HG02642 (cell line): ENCODE data around the gene TPCN2.

Experiments
- ATAC-seq: cut with Tn5 transposase; IDR thresholded peaks from one replicate; pipeline ENCODE4 v1.9.1; 2021; ENCODE audit warnings: mild to moderate bottlenecking; ENCODE audit not compliant: unreplicated experiment, poor library complexity

Gene TPCN2

DNA sequence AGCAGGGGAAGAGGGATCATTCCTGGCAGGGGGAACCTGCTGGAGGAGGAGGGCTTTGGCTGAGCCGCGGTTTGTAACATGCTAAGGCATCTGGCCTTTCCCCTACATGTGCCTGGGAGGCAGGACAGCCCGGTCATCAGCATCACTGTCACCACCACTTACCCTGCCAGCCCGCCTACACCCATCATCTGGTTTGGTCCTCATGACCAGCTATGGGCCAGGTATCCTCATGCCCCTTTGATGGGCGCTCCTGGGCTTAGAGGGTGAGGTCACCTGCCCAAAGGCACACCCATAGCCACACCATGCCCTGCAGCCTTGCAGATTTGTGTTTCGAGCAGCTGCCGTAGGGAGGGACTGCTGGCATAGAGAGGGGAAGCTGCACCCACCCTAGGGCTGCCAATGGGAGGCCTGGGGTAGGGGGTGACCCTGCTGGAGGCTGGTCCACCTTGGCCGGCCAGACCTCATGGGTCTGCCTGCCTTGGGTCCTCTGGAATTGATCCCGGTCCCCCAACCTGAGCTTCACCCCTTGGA is 38.3 kb upstream of the TPCN2 start:
- ATAC-seq = no peak

DNA sequence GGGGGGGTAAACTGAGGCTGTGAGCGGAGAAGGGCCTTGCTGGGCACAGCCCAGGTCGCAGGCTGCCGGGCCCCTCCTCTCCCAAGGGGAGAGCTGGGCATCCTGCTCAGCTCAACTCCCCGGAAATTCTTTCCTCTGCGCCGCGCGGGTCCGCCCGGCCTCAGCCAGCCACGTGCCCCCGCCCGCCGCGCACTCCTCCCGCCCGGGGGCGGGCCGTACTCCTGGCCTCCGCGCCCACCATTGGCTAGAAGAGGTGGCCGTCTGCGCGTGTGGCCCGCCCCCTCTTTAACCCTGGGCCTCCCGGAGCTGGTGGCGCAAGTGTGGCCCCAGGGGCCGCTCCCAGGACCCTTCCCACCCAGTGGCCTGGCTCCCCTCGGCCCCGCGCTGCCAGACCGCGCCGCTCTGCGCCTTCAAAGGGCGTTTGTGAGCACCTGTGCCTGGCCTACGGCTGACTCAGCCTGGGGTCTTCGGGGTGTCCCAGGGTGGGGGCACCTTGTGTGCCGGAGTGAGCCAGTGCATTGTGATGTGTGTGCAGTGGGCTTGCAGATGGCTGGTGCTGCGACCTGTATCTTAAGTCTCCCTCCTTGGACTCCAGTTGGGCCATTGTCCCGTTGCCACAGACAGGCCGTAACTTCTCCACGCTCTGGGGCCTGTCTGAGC is 37.6 kb upstream of the TPCN2 start:
- no peak for ATAC-seq

DNA sequence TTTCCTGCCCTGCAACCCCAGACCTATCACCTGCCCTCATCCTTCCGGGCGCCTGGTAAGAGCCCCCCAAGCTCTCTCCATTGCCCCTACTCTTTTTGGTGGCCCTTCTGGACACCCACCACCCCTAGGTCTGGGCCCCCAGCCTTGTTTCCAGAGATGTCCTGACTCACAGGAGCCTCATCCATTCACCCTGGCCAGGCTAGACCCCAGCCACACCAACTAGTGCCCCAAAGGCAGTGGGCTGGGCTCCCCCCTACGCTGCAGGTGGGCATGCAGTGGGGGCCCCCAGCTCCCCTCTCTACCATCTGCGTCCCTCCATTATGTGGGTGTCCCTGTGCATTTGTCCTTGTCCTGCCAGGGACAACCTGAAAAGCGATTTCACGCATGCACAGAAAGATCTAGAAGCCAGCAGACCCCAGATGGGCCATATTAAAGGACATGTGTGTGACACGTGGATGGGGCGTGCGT is 37.1 kb upstream of the TPCN2 start:
- ATAC-seq = no peak

- ATAC-seq = no peak
Observed at GRCh38 chr11:69012092-69013008, 36.4 kb upstream of the TPCN2 start.

DNA sequence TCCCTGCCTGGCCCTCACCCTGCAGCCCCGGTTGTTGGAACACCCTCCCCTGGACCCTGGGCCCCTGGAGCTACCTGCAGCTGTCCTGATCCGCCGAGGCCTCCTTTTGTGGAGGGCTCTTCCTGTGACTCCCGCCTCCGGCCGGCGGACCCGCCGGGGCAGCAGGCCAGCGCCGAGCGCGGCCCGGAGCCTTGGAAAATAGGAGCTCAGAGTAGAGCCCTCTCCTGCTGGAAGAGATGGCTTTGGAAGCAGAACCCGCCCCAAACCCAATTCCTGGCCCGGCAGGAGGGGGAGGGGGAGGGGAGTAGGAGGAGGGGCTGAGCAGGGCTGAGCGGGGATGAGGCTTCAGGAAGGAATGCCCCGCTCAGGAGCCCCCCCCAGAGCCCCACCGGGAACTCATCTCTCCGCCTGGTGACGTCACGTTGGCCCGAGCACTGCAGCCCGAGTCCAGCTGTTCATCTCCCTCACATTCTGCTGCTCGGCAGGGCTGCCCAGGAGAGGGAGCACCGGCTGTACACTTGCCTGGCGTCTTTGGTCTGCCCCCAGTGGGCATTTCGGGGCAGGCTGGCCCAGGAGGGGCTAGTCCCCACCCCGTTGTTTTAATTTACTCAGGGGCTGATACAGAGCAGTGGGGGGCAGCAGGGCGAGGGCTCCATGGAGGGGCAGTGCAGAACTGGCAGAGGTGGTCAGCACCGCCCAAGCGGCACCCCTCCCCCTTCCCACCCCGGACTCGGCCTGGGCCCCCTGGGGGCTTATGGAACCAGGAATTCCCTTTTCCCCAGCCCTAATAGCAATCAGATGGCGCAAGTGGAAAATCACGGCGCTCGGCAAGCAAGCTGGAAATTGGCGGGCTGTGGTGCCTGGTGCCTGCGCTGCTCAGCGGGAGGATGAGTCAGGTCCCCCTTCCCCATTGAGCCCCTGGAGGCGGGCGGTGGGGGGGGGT is 35.5 kb upstream of the TPCN2 start, which contains the start of gene MRGPRF:
TSS of gene MRGPRF (minus strand) at position 238 of the 943 bp plus-strand sequence. CDS start 3,345 bp downstream, outside the sequence.
- no peak for ATAC-seq

GRCh38 chr11:69014084-69014851 is 34.5 kb upstream of the TPCN2 start:
- ATAC-seq = no peak

DNA sequence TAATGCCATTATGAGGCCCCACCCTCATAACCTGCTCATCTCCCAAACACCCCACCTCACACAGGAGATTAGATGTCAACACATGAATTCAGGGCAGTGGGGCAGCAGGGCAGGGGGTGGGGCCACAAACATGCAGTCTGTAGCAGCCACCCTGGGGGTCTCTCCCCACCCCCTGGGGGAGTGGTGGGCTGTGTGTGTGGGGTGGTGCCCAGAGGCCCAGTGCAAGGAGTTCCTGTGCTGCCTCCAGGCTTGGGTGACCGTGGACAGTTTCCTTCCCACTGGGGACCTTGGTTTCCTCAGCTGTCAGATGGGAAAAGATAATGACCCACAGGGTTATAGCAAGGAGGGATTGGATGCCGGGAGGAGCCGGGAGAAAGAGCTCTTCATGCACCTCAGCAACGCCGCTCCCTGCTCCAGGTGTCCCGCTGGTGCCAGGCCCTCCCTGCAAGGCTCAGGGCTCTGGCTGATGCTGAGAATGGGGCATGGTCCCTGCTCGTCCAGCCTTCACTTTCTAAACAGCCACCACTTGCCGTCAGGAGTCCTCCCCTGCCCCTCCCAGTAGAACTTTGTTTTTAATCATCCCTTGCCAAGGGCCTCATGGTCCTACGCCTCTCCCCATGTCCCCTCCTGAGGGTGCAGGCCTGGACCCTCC is 33.7 kb upstream of the TPCN2 start:
- no peak for ATAC-seq

- no peak for ATAC-seq
Observed at GRCh38 chr11:69017951-69018350, 30.8 kb upstream of the TPCN2 start.

DNA sequence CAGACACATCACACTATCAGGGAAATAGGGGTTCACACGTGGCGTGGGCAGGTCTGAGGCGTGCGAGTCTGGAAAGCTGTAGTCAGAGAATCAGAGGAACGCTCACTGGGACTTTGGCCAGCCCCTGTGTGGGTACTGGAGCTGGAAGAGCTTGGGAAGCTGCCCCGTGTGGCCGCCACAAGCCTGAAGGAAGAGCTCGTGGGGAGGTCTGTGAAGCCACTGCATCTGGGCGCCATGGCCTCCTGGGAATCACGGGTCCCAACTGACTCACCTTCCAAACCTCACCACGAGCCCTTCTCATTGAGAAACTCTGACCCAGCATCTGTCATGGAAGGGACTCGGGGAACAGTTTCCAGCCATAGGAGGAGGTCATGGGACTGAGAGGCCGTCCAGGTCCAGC is 29.8 kb upstream of the TPCN2 start:
- ATAC-seq = no peak

DNA sequence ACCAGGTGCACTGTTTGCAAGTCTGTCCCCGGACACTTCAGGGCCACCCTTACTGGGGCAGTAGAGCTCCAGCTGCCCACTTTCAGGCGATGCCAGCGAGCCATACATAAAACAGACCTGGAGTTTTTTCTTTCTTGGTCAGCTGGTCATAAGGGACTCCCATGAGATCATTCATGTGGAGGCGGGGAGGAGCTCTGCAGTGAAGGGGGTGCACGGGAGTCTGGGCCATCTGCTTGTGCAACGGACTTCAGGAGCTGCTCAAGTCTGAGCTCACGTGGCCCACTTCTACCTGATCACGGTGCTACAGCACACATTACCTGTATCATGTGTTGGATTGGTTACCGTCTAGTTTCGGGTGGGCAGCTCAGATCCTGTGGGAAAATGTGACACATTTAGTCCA is 26.5 kb upstream of the TPCN2 start:
- ATAC-seq = no peak

- ATAC-seq = no peak
Observed at GRCh38 chr11:69024509-69024908, 24.2 kb upstream of the TPCN2 start.

DNA sequence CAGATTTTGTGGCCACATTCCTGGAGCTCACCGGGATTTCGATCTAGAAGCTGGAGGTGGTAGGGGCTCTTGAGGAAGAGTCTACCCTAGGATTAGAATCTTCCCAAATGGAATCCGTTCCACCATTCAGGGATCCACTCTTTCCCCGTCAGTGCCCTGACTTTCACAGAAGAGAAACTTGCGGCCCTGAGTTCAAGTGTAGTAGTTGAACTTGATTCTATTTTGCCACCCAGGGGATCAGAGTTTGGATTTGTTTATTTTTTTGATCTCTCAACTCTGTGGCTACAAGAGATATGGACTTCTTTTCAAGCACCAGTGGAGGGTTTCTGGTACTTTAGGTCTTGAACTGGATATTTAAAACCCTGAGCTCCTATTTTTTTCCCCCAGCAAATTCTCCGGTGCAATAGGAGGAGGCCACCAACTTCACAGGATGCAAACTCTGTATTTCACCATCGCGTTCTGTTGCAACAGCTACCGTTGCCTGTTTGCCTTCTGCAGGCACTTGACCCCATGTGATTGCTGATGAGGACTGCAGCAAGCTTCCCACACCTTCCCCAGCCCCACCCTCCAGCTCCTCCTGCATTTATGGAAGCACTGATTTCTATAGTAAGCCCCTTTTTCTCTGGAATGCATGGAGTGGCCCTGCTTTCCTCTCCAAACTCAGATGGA is 20.9 kb upstream of the TPCN2 start:
- no peak for ATAC-seq

DNA sequence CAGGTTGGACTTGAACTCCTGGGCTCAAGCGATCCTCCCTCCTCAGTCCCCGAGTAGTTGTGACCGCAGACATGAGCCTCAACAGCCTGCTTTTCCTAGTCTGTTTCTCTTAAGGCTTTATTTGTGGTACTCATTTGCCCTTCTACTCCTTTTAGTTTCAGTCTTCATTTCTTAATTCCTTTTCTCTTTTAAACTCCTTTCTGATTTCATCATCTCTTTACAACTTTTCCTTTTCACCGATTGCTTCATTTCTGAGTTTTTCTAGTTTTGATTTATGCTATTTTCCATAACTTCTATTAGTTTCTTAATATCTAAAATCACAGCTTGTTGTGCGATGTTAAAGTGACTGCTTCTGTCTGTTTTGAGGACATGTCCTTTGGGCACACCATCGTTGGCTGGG is 18.4 kb upstream of the TPCN2 start:
- no peak for ATAC-seq

DNA sequence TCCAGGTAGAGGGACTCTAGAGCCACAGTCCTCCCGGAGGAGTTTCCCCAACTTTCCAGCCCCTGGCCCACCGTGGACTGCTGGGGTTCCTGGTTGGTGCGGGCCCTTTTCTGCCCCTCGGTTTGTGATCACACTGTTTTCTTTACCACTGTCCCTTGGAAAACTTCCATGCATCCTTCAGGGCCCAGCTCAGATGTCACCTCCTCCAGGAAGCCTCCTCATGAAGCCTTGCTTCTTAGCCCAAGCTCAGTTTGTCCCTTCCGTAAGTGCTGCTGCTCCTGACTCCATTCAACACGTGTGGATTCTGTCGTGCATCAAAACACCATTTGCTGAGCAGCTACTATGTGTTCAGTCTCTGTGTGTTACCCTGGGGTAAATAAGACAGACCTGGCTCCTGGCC is 15.9 kb upstream of the TPCN2 start:
- ATAC-seq = no peak

DNA sequence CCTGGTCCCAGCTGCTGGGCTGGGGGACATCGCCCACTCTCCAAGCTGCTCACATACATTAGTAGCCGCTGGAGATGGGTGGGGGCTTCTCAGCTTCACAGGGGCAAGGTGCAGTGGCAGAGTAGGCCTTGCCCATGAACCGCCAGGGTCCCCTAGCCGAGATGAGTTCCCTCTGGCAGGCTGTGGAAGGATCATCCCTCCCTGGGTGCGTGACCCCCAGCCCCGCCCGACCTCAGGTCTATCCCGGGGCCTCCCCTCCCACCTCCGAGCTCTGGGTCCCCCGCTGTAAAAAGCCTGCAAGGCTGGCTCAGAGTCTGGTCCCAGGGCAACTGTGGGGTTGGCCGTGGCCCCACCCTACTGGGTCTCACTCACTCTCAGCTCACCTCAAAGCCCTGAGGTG is 15.3 kb upstream of the TPCN2 start:
- no peak for ATAC-seq

- ATAC-seq = no peak
Observed at GRCh38 chr11:69034123-69034867, 14.4 kb upstream of the TPCN2 start.

DNA sequence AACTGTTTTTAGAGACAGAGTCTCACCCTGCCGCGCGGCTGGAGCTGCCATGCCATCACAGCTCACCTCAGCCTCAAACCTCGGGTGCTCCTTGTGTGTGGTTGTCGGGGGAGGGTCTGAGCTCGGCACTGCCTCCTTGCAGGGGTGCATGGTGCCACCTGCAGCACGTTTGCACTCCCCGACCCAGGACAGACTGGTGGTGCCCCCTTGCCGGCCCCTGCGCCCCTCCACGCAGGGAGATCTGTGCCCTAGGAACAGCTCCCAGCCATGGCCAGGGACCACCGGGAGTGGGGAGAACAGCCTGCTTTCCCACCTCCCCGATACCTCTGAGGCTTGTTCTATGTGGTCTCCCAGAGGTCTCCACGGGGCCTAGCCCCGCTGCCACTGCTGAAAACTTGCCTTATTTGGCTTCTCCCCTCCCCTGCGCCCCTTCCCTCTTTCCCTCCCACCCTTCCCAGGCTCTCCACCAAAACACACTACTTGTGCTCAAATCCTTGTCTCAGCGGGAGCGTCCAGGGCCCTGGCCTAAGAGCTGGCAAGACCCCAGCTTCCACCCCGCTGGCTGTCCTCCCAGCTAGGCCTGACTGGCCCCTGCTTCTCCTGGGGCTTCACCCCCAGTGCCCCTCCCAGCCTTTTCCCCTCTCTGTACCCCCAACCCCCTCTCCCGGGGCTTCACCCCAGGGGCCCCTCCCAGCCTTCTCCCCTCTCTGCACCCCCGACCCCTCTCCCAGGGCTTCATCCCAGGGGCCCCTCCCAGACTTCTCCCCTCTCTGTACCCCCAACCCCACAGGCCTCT is 13.4 kb upstream of the TPCN2 start:
- no peak for ATAC-seq
